HG03565 (cell line): ENCODE results near the gene MLKL.

ENCODE experiments used
- ATAC-seq: cut with Tn5 transposase; IDR thresholded peaks from one replicate; pipeline ENCODE4 v1.9.1; 2021; ENCODE audit warnings: mild to moderate bottlenecking, moderate library complexity; ENCODE audit not compliant: unreplicated experiment

The MLKL gene

GRCh38 chr16:74652249-74652648, 48.4 kb downstream of the MLKL start:
- no peak for ATAC-seq

GRCh38 chr16:74651841-74652240, 48.8 kb downstream of the MLKL start:
- no peak for ATAC-seq

DNA sequence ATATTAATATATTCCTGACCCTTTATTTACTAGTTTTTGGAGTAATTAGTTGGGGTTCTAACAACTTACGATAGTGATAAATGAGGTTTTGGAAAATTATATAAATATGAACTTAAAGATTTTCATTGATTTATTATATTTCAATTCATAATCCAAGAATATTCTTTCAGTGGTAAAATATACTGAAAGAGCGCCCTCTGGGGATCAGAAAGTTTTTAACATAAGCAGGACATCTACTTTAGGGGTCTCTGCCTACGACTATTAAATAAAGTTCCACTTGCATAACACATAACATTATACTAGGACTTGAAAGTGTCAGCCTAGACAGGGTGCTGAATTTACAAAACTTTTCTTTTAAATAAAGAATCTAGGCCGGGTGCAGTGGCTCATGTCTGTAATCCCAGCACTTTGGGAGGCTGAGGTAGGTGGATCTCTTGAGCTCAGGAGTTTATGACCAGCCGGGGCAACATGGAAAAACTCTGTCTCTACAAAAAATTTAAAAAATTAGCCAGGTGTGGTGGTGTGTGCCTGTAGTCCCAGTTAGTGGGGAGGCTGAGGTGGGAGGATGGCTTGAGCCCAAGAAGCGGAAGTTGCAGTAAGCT, 49.6 kb downstream of the MLKL start:
- ATAC-seq = no peak

DNA sequence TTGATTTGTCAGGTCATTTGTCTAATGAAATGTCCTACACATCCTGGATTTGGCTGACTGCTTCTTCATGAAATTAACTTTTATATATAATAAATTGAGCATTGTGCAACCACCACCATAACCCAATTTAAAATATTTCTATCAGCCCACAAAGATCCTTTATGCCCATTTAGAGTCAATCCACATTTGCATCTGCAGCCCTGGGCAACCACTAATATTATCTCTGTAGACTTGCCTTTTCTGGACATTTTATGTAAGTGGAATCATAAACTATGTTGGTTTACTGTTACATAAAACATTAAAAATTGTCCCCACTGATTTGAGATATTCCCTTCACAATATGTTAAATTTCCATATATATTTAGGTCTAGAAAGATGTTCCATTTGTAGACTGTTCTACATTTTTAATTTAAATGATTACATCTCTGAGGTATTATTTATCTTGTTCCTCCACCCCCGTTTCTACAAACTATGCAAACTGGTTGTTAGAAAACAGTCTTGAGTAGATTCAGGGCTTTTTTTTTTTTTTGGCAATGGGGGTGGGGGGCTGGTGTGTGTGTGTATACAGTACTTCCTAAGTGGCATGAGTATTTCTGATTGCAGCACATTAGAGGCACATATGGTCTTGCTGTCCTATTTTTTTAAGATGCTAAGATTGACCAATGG, 50.7 kb downstream of the MLKL start:
- ATAC-seq = no peak

GRCh38 chr16:74641969-74642368, 58.7 kb downstream of the MLKL start:
- ATAC-seq = no peak

- ATAC-seq = no peak
Measured at GRCh38 chr16:74637742-74638453, 62.8 kb downstream of the MLKL start.

DNA sequence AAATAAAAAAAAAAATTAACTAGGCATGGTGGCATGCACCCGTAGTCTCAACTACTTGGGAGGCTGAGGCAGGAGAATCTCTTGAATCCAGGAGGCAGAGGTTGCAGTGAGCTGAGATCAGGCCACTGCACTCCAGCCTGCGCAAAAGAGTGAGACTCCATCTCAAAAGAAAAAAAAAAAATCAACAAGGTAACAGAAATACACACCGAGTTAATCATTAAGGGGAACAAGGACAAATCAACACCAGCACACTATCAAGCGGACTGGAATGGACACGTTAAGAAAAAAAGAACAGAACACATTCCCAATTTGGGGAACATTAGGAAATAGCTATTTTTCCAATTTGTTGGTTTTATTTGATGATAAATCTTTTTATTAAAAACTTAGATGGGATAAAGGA, 65.4 kb downstream of the MLKL start:
- no peak for ATAC-seq

DNA sequence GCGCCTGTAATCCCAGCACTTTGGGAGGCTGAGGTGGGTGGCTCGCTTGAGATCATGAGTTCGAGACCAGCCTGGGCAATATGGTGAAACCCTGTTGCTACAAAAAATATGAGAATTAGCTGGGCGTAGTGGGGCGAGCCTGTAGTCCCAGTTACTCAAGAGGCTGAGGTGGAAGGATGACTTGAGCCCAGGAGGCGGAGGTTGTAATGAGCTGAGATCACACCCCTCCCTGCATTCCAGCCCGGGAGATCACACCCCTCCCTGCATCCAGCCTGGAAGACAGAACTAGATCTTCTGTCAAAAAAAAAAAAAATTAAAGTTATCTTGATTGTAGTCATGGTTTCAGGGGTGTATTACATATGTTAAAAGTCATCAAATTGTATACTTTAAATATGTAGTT, 67.0 kb downstream of the MLKL start:
- no peak for ATAC-seq

DNA sequence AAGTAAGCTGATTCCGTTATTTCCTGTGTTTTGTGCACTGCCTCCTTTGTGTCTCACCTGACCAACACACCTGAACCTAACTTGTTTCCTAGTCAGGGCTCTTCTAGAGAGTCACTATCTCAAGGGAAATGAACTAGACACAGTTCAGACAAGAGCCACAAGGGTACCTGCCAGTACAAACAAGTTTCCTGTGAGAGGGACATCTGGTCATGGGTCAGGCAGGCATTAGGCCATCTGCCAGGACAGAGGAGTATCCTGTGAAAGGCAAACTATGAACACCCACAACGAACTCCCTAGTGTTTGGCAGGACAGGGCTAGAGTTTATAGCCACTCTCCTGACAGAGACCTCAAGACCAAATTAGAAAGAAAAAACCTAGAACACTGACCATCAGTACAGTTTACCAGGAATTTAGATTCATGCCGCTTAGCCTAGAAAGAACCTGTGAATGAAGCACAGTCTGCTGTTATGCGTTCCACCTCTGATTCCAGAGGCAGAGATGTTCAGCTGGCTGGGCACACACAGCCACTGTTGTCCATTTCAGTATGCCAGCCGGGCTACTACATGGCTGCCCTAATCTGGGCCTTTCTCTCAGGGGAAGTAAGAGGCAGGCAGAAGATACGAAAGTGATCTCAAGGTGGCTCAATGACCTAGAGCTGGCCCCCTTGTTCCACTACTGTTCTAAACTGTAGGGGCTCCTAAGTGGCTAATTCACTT, 73.0 kb downstream of the MLKL start:
- no peak for ATAC-seq

GRCh38 chr16:74626741-74627416, 73.8 kb downstream of the MLKL start:
- no peak for ATAC-seq

- ATAC-seq = no peak
Measured at GRCh38 chr16:74625500-74626350, 74.9 kb downstream of the MLKL start.

DNA sequence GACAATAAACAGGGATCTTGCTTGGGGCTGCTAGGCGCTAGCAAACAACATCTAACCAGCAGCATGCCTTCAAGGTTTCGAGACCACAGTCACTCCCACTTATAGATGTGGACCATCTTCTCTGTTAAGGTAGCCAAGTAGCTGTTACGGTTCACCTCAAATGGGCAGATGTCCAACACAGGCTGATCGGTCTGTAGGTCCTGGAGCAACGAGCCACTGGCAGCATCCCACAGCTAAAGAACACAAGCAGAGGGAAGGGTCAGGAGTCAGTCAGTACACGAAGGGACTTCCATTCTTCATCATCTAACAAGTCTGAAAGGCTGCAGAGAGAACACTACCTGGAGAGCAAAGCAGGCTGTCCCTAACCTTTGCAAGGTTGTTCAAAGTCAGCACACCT, 76.8 kb downstream of the MLKL start:
- ATAC-seq = no peak

DNA sequence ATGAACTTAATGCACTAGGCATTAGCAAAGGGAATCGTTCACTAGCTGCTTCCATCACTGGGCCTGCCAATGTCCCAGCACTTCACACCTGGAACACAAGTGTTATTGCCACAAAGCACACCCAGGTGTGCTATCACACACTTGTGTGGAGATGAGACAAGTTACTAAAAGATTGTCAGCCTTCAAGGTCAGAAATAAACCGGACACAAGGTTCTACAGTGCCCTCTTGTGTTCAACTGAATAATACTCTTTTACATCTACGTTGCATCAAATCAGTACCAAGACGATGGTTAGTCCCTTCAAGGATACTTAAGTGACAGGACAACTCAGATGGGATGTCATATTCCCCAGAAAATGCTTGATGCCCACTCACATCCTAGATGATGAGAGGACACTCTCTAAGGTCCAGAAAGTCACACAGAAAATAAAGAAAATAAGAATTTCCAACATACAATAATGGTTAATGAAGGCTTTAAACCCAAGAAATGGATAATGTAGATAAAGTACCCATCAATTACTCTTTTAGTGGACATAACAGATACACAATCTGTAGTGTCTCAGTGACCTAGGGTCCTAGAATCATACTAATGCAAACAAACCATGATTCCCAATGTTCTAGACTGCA, 77.3 kb downstream of the MLKL start:
- ATAC-seq = no peak

GRCh38 chr16:74622005-74622404, 78.7 kb downstream of the MLKL start:
- ATAC-seq = no peak
